ENCODE data around the gene BMPER.

The BMPER gene

GRCh38 chr7:34104115-34104514, 198.8 kb downstream of the BMPER start:
- Histone ChIP-seq H3K9me3 (ENCODE audit: low read length) (no peaks in the 10 kb centered on the region), H3K4me3 (ENCODE audit: low read length) (no peak overlapping the region), H3K4me1 (ENCODE audit: insufficient read depth, low read length) (no peaks in the 10 kb centered on the region), H2AFZ (ENCODE audit: low read depth, low read length) (no peak overlapping the region), H3K36me3 (ENCODE audit: insufficient read depth, low read length) (no peaks in the 10 kb centered on the region), H3K27me3 (ENCODE audit: insufficient read depth, low read length) (no peaks in the 10 kb centered on the region)

DNA sequence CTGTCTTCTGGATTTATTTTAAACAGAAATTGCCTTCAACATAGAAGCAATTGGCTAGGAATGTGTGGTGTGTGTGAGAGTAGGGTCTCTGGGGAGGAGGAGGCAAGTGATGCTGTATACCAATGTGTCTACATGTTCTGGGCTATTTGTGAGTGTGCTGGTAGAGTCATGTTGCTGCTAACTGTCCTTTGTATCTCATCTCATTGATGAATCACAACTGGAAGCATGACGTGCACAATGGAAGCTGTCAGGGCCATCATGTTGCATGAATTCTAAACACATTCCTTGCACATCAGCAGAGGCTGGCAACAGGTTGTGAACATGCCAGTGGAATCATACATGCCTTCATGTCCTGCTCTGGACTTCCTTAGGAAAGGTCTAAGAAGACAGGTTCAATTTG, 199.7 kb downstream of the BMPER start:
- Histone ChIP-seq H3K4me3 (ENCODE audit: low read length) (no peak overlapping the region), H3K4me1 (ENCODE audit: insufficient read depth, low read length) (no peaks in the 10 kb centered on the region), H3K9me3 (ENCODE audit: low read length) (no peaks in the 10 kb centered on the region), H3K36me3 (ENCODE audit: insufficient read depth, low read length) (no peaks in the 10 kb centered on the region), H2AFZ (ENCODE audit: low read depth, low read length) (no peak overlapping the region), H3K27me3 (ENCODE audit: insufficient read depth, low read length) (no peaks in the 10 kb centered on the region)

- Histone ChIP-seq H3K4me1 (ENCODE audit: insufficient read depth, low read length) (no peaks in the 10 kb centered on the region), H3K36me3 (ENCODE audit: insufficient read depth, low read length) (no peaks in the 10 kb centered on the region), H3K27me3 (ENCODE audit: insufficient read depth, low read length) (no peaks in the 10 kb centered on the region), H3K4me3 (ENCODE audit: low read length) (no peak overlapping the region), H2AFZ (ENCODE audit: low read depth, low read length) (no peak overlapping the region), H3K9me3 (ENCODE audit: low read length) (no peaks in the 10 kb centered on the region)
Measured at GRCh38 chr7:34107276-34107675, 201.9 kb downstream of the BMPER start.

DNA sequence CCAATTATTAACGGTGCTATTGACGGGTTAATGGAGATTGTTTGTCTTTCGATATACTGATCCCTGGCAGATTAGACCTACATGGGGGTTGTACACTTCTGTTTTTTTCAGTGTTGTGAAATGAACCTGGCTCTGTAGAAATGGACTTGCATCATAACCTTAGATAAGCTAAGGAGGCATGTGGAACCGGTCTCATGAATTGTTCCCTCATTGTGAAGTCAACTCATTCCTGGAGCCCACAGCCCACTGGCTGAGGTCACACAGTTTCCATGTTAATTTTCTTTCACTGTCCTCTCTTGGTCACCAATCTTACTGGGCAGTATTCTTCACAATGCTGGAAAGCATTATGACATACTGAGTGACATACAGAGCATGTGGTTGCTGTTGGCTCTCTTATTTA, 202.8 kb downstream of the BMPER start:
- Histone ChIP-seq H3K9me3 (ENCODE audit: low read length) (no peaks in the 10 kb centered on the region), H3K27me3 (ENCODE audit: insufficient read depth, low read length) (no peaks in the 10 kb centered on the region), H3K4me1 (ENCODE audit: insufficient read depth, low read length) (no peaks in the 10 kb centered on the region), H2AFZ (ENCODE audit: low read depth, low read length) (no peak overlapping the region), H3K36me3 (ENCODE audit: insufficient read depth, low read length) (no peaks in the 10 kb centered on the region), H3K4me3 (ENCODE audit: low read length) (no peak overlapping the region)

GRCh38 chr7:34109936-34110780, 204.8 kb downstream of the BMPER start:
- H3K27me3 ChIP-seq (ENCODE audit: insufficient read depth, low read length), result no peaks in the 10 kb centered on the region
- no peak overlapping the region for H2AFZ ChIP-seq (ENCODE audit: low read depth, low read length)

GRCh38 chr7:34111031-34111430, 205.7 kb downstream of the BMPER start:
- Histone ChIP-seq H3K4me3 (ENCODE audit: low read length) (no peak overlapping the region), H3K27me3 (ENCODE audit: insufficient read depth, low read length) (no peaks in the 10 kb centered on the region), H2AFZ (ENCODE audit: low read depth, low read length) (no peak overlapping the region), H3K4me1 (ENCODE audit: insufficient read depth, low read length) (no peaks in the 10 kb centered on the region), H3K9me3 (ENCODE audit: low read length) (no peaks in the 10 kb centered on the region), H3K36me3 (ENCODE audit: insufficient read depth, low read length) (no peaks in the 10 kb centered on the region)

More at GRCh38 chr7:34109936-34110780, 204.8 kb downstream of the BMPER start:
- Histone ChIP-seq H3K36me3 (ENCODE audit: insufficient read depth, low read length) (no peaks in the 10 kb centered on the region), H3K9me3 (ENCODE audit: low read length) (no peaks in the 10 kb centered on the region), H3K4me3 (ENCODE audit: low read length) (no peak overlapping the region), H3K4me1 (ENCODE audit: insufficient read depth, low read length) (no peaks in the 10 kb centered on the region)

GRCh38 chr7:34115503-34115902, 210.2 kb downstream of the BMPER start:
- H3K36me3 ChIP-seq (ENCODE audit: insufficient read depth, low read length), result no peaks in the 10 kb centered on the region
- H3K9me3 ChIP-seq (ENCODE audit: low read length), result no peaks in the 10 kb centered on the region
- H3K27me3 ChIP-seq (ENCODE audit: insufficient read depth, low read length), result no peaks in the 10 kb centered on the region
- H2AFZ ChIP-seq (ENCODE audit: low read depth, low read length), result no peak overlapping the region
- no peaks in the 10 kb centered on the region for H3K4me1 ChIP-seq (ENCODE audit: insufficient read depth, low read length)
- H3K4me3 ChIP-seq (ENCODE audit: low read length), result no peak overlapping the region

DNA sequence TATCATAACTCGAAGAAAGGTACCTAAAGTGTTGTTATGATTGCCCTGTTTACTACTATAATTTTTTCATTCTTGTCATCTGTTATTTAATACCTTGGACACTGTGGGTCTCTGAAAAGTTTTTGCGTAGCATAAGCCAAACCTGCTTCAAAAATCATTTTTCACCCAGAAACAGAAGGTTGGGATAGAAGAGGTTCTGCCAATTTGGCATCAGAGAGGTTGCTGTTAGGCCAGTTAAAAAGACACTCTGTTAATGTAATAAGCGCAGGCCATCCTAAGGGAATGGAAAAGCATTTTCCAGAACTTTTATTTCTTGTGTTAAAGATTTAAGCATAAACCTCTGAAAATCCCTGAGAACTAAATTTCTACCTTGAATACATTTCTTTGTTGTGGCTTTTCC, 212.2 kb downstream of the BMPER start:
- H3K27me3 ChIP-seq (ENCODE audit: insufficient read depth, low read length), result no peaks in the 10 kb centered on the region

DNA sequence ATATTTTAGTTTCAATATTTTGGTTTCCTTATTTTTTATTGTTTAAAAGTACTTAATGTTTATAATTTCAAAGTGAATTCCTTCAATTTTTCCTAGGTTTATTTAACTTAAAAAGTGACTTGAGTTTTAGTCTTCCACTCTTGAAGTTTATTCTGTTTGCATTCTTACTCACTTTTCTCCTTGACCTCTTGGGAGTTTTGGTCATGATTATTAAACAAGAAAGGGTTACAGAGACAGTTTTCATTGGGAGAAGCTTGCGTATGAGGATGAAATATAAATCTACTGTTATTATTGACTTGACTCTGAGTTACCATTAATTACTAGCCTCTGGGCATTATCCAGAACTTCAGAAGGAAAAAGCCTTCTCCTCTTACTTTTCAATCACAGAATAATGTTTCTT, 216.0 kb downstream of the BMPER start:
- Histone ChIP-seq H3K27me3 (ENCODE audit: insufficient read depth, low read length) (no peaks in the 10 kb centered on the region), H3K9me3 (ENCODE audit: low read length) (no peaks in the 10 kb centered on the region), H3K4me3 (ENCODE audit: low read length) (no peak overlapping the region), H3K36me3 (ENCODE audit: insufficient read depth, low read length) (no peaks in the 10 kb centered on the region), H3K4me1 (ENCODE audit: insufficient read depth, low read length) (no peaks in the 10 kb centered on the region), H2AFZ (ENCODE audit: low read depth, low read length) (no peak overlapping the region)

More for the DNA sequence above, 212.2 kb downstream of the BMPER start:
- H2AFZ ChIP-seq (ENCODE audit: low read depth, low read length), result no peak overlapping the region
- no peak overlapping the region for H3K4me3 ChIP-seq (ENCODE audit: low read length)
- no peaks in the 10 kb centered on the region for H3K9me3 ChIP-seq (ENCODE audit: low read length)
- no peaks in the 10 kb centered on the region for H3K4me1 ChIP-seq (ENCODE audit: insufficient read depth, low read length)
- H3K36me3 ChIP-seq (ENCODE audit: insufficient read depth, low read length), result no peaks in the 10 kb centered on the region

GRCh38 chr7:34123316-34123715, 218.0 kb downstream of the BMPER start:
- H3K9me3 ChIP-seq (ENCODE audit: low read length), result no peaks in the 10 kb centered on the region
- H3K4me3 ChIP-seq (ENCODE audit: low read length), result no peak overlapping the region
- H3K27me3 ChIP-seq (ENCODE audit: insufficient read depth, low read length), result no peaks in the 10 kb centered on the region
- no peaks in the 10 kb centered on the region for H3K4me1 ChIP-seq (ENCODE audit: insufficient read depth, low read length)
- no peaks in the 10 kb centered on the region for H3K36me3 ChIP-seq (ENCODE audit: insufficient read depth, low read length)
- H2AFZ ChIP-seq (ENCODE audit: low read depth, low read length), result no peak overlapping the region

DNA sequence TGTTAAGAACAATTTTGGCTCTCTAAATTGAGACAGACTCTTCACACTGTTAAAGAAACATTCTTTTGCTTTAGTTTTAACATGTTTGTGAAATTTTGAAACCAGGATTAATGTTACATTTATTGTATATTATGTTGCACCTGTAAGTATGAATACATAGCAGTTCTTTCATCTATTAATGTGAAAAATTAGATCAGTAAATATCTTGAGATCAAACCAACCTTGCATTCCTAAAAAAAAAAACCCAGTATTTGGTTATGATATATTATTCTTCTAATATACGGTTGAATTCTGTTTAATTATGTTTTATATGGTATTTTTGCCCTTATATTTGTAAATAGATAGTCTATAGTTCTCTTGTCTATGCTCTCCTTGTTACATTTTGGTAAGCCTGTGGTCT, 219.4 kb downstream of the BMPER start:
- no peak overlapping the region for H3K4me3 ChIP-seq (ENCODE audit: low read length)
- H3K9me3 ChIP-seq (ENCODE audit: low read length), result no peaks in the 10 kb centered on the region
- no peak overlapping the region for H2AFZ ChIP-seq (ENCODE audit: low read depth, low read length)
- H3K27me3 ChIP-seq (ENCODE audit: insufficient read depth, low read length), result no peaks in the 10 kb centered on the region
- H3K4me1 ChIP-seq (ENCODE audit: insufficient read depth, low read length), result no peaks in the 10 kb centered on the region
- no peaks in the 10 kb centered on the region for H3K36me3 ChIP-seq (ENCODE audit: insufficient read depth, low read length)

GRCh38 chr7:34128762-34129161, 223.4 kb downstream of the BMPER start:
- Histone ChIP-seq H3K9me3 (ENCODE audit: low read length) (no peaks in the 10 kb centered on the region), H3K27me3 (ENCODE audit: insufficient read depth, low read length) (no peaks in the 10 kb centered on the region), H3K4me1 (ENCODE audit: insufficient read depth, low read length) (no peaks in the 10 kb centered on the region), H3K4me3 (ENCODE audit: low read length) (no peak overlapping the region), H2AFZ (ENCODE audit: low read depth, low read length) (no peak overlapping the region), H3K36me3 (ENCODE audit: insufficient read depth, low read length) (no peaks in the 10 kb centered on the region)

DNA sequence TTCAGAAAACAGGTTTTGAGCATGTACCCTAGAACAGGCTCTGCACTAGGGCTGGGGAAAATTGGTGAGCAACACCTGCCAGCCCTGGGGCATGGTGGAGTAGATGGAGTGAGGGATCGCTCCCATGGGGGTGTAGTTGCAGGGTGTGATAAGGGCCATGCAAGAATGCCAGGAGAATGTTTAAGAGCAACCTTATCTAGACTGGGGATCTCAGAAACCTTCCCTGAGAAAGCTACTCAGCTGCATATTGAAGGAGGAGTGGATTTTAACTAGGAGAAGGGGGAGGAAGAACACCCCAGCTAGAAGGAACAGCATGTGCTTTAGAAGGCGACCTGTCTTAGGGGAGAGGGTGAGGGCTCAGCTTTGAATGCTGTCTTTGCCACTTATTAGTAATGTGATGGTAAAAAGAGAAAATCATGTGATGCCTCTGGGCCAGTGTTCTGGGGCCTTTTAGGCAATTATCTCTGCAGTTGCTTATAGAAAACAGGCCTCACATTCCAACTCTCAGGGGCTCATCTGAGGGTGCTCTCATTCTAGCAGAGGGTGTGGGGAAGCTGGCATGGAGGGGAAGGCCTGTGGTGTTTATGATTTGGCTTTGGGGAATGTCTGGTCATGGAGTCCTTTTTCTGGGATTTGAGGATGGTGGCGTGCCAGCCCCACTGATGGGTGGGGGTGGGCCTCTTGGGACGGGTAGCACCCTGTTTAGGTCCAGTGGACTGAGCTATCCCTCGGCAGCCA, 225.4 kb downstream of the BMPER start:
- H3K36me3 ChIP-seq (ENCODE audit: insufficient read depth, low read length), result no peaks in the 10 kb centered on the region
- no peak overlapping the region for H2AFZ ChIP-seq (ENCODE audit: low read depth, low read length)
- H3K9me3 ChIP-seq (ENCODE audit: low read length), result no peaks in the 10 kb centered on the region
- no peaks in the 10 kb centered on the region for H3K27me3 ChIP-seq (ENCODE audit: insufficient read depth, low read length)
- no peaks in the 10 kb centered on the region for H3K4me1 ChIP-seq (ENCODE audit: insufficient read depth, low read length)
- H3K4me3 ChIP-seq (ENCODE audit: low read length), result no peak overlapping the region
